Measurements from ENCODE around the gene TEX2.

DNA sequence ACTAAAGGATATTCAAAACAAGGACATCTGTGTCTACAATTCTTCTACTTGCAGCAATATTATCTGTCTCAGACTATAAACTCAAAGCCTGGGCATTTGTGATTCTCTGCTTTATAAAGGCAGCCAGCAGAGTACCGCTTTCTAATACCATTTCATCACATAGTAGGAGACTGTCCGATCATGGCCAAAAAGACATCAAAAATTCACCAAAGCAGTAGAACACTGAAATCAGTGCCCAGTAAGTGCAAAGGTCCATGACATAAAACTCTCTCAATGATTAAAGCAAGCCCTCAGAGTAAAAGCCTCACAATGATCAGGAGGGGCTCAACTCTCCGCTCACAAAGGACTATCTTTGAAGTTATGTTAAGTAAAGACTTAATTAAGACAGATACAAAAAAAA, 156.1 kb downstream of the TEX2 start:
- TF ChIP-seq EP300 (IDR thresholded peaks at IDR 0.05; ENCODE audit: low read depth) (no peak), POLR2AphosphoS5 (IDR thresholded peaks at IDR 0.05) (no peak), POLR2A (IDR thresholded peaks at IDR 0.05) (no peak)
- TF ChIP-seq, protein P1, sequence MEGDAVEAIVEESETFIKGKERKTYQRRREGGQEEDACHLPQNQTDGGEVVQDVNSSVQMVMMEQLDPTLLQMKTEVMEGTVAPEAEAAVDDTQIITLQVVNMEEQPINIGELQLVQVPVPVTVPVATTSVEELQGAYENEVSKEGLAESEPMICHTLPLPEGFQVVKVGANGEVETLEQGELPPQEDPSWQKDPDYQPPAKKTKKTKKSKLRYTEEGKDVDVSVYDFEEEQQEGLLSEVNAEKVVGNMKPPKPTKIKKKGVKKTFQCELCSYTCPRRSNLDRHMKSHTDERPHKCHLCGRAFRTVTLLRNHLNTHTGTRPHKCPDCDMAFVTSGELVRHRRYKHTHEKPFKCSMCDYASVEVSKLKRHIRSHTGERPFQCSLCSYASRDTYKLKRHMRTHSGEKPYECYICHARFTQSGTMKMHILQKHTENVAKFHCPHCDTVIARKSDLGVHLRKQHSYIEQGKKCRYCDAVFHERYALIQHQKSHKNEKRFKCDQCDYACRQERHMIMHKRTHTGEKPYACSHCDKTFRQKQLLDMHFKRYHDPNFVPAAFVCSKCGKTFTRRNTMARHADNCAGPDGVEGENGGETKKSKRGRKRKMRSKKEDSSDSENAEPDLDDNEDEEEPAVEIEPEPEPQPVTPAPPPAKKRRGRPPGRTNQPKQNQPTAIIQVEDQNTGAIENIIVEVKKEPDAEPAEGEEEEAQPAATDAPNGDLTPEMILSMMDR (IDR thresholded peaks at IDR 0.05): no peak

Measured in transverse colon (tissue), 4 donors.